ENCODE measurements around the gene BTLA.

DNA sequence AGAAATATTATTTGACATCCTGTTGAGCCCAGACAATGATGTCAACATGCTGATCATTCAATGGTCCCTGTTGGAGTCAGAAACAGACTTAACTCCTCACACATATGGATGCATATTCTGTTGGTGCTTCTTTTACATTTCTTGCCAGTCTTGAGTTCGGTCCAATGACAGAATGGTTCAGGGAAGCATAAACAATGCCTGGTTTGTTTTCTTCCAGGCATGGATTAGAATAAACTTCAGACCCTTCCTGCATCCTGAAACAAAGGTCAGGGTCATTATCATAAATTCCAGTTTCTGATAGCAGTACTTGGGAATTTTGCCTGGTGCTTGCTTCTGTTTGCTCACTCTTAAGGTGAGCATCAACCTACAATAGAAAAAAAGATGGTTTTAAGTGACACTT is 33.3 kb downstream of the BTLA start:
- TF ChIP-seq, protein P1, sequence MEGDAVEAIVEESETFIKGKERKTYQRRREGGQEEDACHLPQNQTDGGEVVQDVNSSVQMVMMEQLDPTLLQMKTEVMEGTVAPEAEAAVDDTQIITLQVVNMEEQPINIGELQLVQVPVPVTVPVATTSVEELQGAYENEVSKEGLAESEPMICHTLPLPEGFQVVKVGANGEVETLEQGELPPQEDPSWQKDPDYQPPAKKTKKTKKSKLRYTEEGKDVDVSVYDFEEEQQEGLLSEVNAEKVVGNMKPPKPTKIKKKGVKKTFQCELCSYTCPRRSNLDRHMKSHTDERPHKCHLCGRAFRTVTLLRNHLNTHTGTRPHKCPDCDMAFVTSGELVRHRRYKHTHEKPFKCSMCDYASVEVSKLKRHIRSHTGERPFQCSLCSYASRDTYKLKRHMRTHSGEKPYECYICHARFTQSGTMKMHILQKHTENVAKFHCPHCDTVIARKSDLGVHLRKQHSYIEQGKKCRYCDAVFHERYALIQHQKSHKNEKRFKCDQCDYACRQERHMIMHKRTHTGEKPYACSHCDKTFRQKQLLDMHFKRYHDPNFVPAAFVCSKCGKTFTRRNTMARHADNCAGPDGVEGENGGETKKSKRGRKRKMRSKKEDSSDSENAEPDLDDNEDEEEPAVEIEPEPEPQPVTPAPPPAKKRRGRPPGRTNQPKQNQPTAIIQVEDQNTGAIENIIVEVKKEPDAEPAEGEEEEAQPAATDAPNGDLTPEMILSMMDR (IDR thresholded peaks at IDR 0.05): no peak
- TF ChIP-seq POLR2A (IDR thresholded peaks at IDR 0.05): no peak
